KG1 (cell line): ENCODE results near the gene RAB5B.
"Not testable (repeated sequence)": the region's sequence is repeated elsewhere in the genome, so short reads cannot be mapped to it uniquely, and the experiment has no call there.

Experiments
- DNase-seq: peaks from one replicate; lab custom pipeline; 2025; lab: John Stamatoyannopoulos, UW

RAB5B gene

DNA sequence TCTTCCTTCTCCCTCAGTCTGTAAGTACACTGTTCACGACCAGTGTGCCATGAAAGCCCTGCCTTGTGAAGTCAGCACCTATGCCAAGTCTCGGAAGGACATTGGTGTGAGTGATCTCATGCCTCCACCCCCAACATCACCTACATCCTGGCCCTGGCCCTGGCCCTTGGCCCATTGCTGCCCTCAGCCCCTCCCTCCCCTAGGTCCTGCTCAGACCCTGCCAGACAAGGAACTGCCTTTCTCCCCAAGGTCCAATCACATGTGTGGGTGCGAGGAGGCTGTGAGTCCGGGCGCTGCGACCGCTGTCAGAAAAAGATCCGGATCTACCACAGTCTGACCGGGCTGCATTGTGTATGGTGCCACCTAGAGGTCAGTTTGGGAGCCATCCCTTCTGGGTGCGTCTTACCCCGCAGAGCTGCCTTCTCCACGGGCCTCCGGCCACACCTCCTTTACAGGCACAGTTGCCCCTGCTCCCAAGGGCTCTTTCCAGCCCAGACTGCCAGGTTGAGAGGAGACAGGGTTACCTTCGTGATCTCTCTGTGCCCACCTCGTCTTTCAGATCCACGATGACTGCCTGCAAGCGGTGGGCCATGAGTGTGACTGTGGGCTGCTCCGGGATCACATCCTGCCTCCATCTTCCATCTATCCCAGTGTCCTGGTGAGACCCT lies 33.7 kb upstream of the RAB5B start:
- peak; percentile 28 for DNase-seq

DNA sequence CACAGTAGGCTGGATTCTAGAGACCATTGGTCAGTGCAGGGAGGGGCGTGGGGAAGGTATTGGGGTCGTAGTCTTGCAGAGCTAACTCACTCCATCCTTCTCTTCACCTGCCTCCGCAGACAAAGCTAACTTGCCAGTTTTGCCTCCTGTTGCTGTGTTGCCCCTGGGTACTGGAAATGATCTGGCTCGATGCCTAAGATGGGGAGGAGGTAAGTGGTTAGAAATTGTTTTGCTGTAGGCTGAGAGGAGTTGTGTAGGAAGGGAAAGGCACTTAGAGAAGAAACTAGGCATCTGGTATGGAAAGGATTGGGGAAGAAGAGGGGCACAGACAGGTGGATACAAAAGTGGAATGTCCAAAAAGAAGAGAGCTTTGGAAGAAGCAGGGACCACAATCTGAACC lies 31.8 kb upstream of the RAB5B start:
- no peak for DNase-seq

DNA sequence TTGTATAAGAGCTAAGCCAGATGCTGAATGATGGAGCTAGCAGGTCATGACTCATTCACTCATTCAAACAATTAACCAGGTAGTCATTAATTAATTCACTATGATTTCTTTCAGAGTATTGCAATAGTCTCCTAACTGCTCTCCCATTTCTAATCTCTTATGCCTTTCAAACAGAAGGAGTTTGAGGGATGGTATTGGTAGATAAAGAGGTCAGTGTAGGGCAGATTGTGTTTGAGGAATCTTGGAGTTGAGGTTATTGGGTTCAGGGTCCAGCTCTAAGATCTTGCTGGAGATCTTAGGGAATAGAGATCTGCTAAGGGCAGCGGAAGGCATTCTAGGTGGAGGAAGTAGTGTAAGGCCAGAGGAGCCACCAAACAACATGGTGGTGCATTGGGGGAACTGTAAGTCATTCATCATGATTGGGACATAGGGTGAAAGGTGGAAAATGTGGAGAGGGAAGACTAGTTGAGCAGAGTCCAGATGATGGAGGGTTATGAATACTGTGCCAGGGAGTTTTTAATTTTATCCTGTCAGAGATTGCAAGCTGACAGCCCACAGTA lies 31.2 kb upstream of the RAB5B start:
- DNase-seq, result no peak

DNA sequence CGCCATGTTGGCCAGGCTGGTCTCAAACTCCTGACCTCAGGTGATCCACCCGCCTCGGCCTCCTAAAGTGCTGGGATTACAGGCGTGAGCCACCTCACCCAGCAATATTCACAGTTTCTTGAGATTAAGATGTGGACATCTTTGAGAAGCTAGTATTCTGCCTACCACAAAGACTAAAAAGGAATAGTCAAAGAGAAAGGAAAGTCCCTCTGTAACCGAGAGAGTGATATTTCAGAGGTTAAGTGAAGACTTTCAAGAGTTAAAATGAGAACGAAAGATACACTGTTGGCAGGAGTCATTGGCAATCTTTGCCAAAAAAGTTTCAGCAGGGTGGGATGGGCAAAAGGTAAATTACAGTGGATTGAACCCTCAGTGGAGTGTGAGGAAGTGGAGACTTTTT lies 27.3 kb upstream of the RAB5B start:
- no peak for DNase-seq

DNA sequence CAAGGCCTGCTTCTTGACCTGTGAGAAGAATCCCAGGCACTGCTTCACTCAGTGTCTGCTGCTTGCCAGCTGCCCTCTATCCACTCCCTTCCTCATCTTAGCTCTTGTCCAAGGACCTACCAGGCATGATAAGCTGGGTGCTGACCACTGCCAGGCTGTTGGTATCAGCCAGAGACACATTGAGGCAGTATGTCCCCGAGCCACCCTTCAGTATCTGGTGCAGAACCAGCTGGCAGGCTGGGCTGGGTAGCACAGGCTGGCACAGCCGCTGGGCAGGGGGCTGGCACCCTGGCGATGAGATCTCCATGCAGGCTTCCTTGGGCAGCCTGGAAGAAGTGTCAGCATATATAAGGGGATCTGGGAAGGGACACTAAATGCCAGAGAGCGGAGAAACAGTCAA lies 18.5 kb upstream of the RAB5B start:
- no peak for DNase-seq

DNA sequence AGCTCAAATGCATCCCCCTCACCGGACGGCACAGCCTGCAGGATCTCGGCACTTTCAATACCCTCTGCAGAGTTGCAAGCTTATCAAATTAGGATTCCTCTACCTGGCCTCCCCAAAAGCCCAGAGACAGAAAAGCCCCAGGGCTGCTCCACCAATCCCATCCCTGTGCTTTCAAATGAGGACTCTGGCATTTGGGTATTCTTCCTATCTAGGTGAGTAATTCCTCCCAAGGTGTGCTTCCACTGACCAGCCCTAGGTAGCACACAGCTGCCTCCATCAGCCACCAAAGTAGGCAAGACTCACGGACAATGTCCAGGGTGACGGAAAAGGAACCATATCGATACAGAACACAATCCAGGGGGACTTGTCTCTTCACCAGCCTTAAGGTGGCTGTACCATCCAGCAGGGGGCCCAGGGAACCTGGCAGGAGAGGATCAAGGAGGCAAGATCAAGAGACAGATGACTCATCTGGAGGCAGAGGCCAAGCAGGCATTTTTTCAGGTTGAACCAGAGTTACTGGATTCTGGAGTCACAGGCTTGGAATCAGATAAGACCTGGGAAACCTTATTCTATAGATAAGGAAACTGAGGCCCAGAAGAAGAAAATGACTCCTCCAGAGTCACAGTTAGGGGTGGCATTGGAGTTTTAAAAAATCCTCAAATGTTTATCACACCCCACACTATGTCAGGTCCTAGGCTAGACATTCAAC lies 17.9 kb upstream of the RAB5B start:
- DNase-seq, result no peak

DNA sequence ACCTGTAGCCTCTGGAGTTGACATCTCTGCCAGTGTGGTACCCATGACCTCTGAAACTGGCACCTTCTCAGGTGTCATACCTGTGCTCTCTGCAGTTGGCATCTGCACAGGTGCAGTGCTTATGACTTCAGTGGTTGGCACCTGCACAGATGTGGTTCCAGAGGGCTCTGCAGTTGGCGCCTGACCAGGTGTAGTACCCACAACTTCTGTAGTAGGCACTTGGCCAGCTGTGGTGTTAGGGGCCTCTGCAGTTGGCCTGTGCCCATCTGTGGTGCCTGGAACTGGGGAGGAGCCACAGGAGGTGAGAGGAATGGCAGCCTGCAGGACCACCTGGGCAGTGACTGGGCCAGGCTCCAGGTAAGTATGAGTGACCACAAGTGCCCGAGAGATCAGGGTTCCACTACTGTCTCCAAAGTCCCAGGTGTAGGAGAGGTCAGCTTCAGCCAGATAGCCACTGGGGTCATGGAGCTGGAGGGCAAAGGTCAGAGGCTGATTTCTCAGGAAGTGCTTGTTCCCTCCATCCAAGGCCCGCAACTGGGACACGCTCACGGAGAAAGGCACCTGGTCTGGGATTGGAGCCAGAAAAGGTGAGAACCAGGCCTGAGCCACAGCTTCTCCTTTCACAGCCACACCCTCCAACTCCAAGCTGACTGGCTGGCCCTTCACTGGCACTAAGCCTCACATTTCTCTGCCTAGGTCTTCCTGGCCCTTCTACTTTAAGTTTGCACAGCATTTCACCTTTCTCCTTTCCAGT lies 16.6 kb upstream of the RAB5B start:
- DNase-seq, result no peak

DNA sequence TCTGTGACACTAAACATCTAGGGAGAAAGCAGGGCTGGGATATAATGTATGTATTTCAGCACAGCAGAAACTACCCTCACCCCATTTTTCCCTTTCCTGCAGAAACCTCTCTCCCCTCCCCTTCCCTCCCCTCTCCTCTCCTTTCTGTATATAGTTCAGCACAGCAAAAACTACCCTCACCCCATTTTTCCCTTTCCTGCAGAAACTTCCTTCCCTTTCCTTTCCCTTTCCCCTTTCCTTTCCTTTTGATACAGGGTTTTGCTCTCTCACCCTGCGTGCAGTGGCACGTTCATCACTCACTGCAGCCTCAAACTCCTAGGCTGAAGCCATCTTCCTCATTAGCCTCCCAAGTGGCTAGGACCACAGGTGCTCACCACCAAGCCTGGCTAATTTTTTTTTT lies 10.1 kb upstream of the RAB5B start:
- DNase-seq, result no peak

DNA sequence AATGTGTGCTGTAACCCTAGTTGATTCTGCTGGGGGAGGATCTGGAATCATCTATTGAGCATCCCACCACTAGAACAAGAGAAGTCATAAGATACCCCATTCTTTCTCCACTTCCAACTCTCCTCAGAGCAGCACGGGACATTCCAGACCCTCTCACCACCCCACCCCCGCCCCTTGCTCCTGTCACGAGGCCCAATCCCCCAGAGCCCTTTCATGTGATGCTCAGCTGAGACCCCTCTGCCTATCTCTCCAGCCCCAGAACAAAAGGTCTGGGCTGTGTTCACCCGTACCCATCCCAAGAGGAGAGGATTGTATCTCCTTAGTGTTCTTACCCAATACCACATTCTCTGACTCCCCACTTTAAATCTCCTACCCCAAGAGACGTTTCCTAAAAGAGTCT lies 8.6 kb upstream of the RAB5B start:
- DNase-seq, result no peak

DNA sequence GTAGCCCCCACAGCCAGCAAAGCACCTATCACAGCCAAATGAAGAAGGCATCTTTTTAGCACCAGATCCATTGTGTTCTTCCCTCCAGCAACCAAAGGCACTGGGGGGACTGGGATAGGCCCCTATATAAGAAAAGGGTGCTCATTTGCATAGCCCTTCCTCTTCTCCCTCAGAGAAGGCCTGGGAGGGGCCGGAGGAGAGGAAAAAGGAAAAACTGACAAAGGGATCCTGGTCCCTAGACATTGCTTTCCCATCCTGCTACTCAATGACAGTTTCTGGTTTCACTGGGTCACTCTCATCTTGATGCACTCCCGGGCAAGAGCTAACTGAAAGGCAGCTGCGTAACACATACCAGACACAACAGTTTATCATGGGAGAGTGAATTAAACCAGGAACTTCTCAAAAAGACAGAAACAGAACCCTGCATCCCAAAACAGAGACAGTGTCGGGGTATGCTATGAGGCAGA lies 7.9 kb upstream of the RAB5B start, which contains the start of gene PMEL:
Gene PMEL, minus strand, starts transcription at position 102 of the 467 bp plus-strand sequence. Its CDS starts 31 bp downstream, at position 71.
- no peak for DNase-seq

DNA sequence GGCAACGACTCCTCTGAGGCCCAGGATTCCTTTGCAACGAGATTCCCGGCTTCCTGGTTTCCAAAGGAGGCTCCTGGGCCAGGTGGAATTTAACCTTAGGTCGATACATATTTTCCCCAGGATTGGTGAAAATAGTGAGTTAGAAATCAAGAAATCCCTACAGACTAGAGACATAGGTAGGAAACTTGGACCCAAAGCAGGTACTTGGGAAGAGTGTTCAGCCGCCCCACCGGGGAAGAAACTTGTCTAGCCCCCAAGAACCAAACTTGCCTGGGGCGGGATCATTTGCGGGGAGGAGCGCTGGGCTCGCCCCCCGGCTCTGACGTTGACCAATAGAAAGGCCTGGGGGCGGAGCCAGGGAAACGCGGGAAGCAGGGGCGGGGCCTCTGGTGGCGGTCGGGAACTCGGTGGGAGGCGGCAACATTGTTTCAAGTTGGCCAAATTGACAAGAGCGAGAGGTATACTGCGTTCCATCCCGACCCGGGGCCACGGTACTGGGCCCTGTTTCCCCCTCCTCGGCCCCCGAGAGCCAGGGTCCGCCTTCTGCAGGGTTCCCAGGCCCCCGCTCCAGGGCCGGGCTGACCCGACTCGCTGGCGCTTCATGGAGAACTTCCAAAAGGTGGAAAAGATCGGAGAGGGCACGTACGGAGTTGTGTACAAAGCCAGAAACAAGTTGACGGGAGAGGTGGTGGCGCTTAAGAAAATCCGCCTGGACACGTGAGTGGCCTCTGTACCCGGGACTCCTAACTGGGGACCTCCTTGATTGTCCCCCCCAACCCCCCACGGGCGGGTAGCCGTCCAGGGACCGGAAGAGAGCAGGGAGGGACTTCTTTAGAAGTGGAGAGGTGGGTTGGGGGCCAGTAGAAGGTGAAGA lies 7.2 kb upstream of the RAB5B start, which contains the start of gene CDK2:
Gene CDK2, plus strand, starts transcription at position 423 of the 874 bp plus-strand sequence. Its CDS starts 179 bp downstream, at position 602.
- peak; percentile 23 for DNase-seq

DNA sequence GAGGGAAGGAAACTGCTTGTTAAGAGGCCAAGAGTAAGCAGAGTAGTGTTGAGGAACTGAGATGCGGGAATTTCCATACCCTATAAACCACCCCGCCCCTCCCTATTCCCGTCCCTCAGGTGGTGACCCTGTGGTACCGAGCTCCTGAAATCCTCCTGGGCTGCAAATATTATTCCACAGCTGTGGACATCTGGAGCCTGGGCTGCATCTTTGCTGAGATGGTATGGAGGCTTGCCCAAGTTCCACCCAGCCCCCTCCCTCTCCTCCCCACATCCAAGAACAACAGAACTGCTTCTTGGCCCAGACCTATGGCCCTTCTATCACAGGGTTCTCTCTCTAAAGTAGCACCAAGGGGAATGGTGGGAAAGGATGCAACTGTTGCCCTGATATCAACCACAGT lies 4.5 kb upstream of the RAB5B start:
- no peak for DNase-seq

DNA sequence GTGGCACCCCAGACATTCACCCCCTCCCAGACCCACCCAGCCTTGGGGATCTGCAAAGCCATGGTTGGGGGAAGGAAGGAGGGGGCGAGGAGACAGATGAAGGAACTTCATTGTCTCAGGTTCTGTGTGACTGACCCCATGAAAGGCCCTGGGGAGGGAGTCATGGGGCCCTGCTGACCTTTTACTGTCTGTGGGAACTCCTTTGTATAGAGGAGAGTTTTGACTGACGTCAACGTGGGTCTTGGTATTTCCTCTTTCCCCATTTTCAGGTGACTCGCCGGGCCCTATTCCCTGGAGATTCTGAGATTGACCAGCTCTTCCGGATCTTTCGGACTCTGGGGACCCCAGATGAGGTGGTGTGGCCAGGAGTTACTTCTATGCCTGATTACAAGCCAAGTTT lies 3.1 kb upstream of the RAB5B start:
- no peak for DNase-seq

DNA sequence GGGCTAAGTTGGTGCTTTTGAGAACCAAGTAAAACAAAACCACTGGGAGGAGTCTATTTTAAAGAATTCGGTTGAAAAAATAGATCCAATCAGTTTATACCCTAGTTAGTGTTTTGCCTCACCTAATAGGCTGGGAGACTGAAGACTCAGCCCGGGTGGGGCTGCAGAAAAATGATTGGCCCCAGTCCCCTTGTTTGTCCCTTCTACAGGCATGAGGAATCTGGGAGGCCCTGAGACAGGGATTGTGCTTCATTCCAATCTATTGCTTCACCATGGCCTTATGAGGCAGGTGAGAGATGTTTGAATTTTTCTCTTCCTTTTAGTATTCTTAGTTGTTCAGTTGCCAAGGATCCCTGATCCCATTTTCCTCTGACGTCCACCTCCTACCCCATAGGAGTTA lies 1.8 kb upstream of the RAB5B start:
- no peak for DNase-seq

DNA sequence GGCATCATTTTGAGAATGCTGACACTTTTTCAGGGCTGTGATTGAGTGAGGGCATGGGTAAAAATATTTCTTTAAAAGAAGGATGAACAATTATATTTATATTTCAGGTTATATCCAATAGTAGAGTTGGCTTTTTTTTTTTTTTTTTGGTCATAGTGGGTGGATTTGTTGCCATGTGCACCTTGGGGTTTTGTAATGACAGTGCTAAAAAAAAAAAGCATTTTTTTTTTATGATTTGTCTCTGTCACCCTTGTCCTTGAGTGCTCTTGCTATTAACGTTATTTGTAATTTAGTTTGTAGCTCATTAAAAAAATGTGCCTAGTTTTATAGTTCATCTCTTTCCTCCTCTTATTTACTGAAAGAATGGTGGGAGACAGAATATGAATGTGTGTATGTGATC lies 1.4 kb upstream of the RAB5B start:
- DNase-seq, result no peak

DNA sequence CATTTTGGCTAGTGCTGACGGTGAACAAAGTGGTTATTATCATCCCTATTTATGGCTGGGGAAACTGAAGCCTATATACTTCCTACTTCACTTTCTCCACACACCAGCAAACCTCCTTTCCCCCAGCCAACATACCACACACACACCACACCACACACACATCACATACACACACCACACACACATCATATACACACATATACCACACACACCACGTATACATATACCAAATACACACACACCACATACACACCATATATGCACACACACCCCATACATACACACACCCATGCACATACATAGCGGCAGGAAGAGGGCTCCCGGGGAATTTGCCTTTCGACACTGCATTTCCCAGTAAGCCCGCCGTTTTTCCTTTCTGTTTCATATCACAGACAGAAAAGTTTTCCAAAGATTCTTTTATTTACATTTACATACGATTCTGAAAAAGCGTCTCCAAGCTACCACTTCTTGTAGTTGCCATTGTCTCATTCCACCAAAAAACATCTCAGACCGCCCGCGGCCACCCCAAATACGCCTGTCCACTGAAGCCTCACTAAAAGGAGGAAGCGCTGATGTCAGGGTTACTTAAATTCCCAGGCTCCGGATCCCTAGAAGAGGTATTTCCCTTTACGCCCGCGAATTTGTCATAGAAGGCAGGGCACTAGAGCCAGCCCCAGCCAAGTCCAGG lies 823 bp upstream of the RAB5B start:
- no peak for DNase-seq

DNA sequence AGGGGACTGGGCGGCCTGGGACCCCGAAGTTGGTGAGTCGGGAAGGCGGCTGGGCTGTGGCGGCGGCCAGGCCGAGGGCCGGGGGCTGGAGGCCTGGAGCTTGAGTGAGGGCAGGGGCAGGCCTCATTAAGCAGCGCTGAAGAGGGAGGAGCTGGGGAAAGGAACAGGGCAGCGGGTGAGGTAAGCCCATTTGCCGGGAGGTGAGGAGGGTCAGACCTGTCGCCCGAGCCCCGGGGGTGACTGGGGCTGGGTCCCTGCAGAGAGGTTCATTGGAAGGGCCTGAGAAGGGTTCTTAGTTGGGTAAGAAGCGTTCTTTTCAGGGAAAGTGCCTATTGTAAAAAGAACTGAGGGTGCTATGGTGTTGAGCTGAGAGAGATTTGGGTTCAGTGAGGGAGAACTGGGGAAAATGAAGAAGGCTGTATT lies 441 bp downstream of the RAB5B start:
- DNase-seq, result no peak

DNA sequence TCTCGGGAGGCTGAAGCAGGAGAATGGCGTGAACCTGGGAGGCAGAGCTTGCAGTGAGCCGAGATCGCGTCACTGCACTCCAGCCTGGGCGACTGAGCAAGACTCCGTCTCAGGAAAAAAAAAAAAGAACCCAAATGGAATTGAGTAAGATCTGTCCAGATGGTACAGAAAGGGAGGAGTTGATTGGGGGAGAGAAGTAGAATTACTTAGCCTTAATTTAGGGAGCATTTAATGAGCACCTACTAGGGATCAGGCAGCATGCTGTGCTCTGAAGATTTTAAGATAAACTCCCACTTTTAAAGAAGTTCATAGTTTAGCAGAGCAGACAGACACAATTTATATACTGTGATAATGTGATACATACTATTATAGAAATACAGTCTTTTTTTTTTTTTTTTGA lies 4.5 kb downstream of the RAB5B start:
- DNase-seq, result no peak

DNA sequence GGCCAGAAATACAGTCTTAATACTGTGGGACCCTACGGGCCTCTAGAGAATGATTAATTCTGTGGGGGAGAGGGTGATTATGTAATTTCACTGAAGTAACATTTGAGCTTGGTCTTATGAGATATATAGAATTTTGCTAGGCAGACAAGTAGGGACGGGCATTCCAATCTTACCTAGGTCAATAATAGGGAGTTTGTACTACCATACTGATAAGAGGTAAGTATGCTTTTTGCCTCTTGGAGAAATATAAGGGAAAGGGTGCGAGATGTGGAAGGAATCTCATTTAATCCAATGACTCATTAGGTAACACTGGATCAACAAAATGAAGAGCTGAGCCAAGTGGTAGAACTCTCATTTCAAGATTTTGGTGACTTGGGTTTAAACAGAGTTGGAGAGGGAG lies 5.2 kb downstream of the RAB5B start:
- DNase-seq, result no peak

DNA sequence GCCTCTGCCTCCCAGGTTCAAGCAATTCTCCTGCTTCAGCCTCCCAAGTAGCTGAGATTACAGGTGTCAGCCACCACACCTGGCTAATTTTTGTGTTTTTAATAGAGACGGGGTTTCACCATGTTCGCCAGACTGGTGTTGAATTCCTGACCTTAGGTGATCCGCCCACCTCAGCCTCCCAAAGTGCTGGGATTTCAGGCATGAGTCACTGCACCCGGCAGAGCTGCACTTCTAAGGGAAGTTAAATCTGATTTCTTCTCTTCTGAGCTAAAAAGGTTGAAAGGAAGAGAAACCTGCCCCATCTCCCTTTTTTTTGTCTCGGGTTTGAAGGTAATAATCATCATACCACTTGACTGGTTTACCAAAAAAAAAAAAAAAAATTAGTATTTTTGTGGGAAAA lies 8.0 kb downstream of the RAB5B start:
- not testable (repeated sequence) for DNase-seq
